Activated gamma-delta T cell (primary cell): Measurements from ENCODE around the gene MAN1A1.

Source experiments
- DNase-seq: peaks from one replicate; lab custom pipeline; 2025; lab: John Stamatoyannopoulos, UW

Gene MAN1A1

DNA sequence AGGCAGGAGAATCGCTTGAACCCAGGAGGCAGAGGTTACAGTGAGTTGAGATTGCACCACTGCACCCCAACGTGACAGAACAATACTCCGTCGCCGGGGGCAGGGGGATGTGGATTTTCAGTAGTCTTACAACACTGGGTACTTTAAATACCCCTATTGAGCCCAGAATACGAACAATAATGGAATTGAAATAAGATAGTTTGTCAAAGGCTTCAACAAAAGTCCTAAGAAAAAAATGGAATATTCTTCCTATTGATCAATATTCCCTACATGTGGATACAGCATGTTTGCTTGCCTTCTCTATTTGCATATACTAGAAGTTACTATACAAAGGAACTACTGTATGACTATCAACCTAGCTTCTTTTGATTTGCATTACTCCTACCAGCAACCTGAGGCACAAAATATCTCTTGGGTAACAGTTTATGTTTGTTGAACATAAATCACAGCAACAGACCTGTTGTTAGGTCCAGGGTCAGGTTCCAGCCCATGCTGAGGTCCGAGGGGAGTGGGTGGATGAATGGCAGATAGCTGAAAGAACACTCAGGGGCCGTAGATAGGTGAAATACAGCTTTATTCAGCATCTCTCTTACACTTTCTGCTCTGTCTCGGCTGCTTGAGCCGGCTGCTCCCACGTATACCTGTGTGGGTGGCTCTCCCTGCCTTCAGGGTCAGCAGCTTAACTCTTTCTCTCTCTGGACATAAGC lies 23.8 kb downstream of the MAN1A1 start:
- DNase-seq, result no peak

DNA sequence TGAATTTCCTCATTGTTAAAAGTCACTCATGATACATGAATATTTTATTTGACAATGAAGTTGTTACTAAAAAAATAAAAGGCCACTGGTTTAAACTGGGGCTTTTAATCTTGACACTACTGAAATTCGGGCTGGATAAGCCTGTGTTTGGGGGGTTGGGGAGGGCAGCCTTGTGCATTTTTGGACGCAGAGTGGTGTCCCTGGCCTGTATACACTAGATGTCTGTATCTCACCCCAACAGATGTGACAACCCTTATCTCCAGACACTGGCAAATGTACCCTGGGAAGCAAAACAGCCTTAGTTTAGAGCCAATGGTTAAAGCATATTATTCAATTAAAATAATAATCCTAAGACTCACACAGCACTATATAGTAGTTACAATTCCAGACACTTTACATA lies 24.8 kb downstream of the MAN1A1 start:
- no peak for DNase-seq

DNA sequence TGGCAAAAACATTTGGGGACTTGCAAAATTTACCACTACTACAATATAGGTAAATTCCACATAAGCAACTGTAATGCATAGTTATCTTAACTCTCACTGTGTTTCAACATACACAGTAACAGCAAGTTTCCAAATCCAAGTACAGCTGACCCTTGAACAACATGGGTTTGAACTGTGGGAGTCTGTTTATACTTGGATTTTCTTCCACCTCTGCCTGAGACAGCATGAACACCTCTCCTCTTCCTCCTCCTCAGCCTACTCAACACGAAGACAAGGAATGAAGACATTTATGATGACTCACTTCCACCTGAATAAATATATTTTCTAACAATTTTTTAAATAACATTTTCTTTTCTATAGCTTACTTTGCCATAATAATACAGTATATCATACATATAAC lies 25.6 kb downstream of the MAN1A1 start:
- DNase-seq, result no peak

DNA sequence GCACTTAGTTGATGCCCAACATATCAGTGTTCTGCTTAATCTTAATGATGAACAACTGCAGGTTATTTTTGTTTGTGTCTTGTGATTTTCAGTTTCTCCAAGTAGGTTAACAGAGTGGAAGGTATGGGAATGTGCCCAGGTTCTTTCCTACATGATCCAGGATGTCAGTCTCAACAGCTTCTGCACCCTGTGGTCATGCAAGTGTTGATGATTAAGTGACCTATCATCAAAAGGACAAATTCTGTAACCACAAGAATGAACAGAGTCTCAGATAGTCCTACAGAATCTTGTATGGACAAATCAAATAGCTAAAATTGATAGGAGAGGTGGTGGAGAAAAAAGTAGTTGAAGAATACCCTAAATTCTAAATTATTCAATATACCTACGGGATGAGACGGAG lies 26.1 kb downstream of the MAN1A1 start:
- DNase-seq, result no peak

DNA sequence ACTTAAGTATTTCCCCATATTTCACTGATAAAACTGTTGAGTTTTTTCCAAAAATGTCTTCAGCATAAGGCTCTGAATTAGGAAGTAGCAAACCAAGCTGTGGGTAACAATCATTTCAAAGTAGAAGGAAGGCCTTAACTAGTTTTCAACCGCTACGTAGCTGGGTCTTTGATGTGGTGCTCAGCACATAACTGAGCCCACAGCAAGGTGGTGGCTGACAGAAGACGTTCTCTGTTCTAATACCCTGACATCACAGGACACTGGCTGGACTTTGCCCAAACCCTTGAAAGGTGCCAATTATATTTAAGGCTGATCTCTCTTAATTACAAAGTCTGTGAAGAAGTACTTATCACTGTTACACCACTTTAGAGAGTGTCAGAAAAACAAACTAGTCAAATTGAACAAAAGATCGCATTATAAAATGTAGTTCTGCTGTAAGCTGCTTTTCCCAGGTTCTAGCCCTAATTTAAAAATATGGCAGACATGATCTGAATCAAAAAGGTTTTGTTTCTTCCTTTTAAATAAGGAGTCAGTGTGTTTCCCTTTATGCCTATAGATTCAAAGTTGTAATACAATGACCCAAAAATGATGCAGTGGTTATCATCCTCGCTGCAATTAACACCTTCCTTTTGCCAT lies 26.7 kb downstream of the MAN1A1 start:
- DNase-seq, result no peak

DNA sequence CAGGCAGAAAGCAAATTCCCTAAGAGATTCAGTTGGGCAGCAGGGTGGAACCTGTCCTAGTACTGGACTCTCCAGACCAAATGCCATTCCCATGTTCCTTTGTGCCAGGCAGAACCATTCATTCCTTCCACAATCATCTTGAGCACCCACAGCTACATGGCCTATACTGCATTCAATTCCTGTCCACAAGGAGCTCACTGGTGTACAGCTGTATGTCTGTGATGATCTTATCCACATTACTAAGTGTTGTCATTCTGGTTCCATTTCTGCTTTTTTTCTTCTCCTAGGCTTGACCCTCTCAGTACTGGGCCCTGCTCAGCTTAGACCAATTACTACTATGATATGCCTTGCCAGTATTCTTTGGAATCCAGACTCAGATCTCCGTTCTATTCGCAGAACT lies 27.5 kb downstream of the MAN1A1 start:
- no peak for DNase-seq

DNA sequence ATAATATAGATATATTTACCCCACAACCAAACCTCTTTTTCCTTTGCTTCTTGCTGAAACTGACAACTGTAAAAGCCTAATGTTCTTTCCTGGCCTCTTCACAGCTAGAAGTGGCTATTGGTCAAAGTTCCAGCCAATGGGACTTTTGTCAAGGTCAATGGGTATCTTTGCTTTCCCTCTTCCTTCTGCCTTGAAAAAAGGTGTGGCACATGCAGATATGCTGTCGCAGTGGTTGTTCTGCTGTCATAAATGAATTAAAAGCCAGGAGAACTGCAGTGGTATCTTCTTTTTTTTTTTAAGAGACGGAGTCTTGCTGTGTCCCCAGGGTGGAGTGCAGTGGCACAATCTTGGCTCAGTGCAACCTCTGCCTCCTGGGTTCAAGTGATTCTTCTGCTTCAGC lies 29.9 kb downstream of the MAN1A1 start:
- DNase-seq, result no peak

DNA sequence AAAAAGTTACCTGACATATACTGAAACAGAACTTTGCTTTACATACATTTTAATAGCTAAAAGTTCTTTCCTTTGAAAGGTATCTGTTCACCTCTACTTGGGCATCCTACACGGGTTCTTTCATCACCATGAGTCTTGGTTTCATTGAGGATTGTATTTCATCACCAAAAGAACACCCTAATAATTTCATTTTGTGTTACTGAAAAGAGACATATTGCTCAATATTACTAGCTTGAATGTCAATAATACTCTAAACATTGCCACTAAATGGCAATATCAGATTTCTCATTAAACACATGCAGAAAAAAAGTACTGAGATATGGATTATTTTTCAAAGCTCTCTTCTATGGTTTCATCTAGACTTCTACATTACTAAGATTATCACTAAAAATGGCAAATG lies 30.8 kb downstream of the MAN1A1 start:
- no peak for DNase-seq

DNA sequence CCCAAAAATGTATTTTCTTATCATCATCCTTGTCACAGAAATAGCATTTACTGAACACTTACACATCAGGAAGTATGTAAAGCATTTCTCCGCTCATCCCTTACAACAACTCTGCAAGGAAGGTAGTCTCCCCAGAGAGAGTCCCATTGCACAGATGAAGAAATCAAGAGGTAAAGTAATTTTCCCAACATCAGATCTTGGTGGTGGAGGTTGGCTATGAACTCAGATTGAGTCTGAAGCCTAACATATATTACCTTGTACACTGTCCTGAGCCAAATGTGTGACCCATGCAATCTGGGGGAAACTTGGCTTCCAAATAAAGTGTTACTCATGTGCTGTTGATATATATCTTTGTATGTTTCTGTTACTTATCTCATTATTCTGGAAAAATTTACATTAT lies 31.4 kb downstream of the MAN1A1 start:
- DNase-seq, result no peak

DNA sequence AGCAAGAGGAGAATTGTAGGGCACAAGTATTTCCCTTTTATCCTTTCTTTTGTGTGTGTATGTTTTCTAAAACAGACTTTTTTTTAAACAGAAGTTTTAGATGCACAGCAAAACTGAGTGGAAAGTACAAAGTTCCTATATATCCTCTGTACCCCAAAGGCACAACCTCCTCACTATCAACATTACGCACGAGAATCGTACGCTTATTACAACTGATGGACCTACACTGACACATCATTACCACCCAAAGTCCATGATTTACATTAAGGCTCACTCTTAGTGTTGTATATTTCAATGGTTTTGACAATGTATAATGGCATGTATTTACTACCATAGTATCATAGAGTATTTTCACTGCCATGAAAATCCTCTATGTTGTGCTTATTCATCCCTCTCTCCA lies 32.6 kb downstream of the MAN1A1 start:
- no peak for DNase-seq

DNA sequence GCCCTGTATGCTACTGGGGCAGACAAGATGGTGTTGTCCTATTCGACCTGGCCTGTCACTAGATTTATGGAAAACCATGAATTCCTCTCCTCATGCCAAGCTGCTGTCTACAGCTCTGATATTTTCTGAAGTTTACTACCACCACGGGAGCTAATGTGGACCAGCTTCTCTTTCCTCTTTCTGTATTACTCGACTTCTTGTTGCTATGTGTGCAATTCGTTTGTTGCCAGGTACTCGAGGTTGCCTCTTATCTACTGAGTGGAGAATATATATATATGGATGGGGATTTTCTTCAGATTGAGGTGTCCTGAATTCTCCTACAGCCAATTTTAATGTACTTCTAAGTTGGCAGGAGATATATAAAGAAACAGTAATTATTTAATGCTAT lies 34.7 kb downstream of the MAN1A1 start:
- DNase-seq, result no peak

DNA sequence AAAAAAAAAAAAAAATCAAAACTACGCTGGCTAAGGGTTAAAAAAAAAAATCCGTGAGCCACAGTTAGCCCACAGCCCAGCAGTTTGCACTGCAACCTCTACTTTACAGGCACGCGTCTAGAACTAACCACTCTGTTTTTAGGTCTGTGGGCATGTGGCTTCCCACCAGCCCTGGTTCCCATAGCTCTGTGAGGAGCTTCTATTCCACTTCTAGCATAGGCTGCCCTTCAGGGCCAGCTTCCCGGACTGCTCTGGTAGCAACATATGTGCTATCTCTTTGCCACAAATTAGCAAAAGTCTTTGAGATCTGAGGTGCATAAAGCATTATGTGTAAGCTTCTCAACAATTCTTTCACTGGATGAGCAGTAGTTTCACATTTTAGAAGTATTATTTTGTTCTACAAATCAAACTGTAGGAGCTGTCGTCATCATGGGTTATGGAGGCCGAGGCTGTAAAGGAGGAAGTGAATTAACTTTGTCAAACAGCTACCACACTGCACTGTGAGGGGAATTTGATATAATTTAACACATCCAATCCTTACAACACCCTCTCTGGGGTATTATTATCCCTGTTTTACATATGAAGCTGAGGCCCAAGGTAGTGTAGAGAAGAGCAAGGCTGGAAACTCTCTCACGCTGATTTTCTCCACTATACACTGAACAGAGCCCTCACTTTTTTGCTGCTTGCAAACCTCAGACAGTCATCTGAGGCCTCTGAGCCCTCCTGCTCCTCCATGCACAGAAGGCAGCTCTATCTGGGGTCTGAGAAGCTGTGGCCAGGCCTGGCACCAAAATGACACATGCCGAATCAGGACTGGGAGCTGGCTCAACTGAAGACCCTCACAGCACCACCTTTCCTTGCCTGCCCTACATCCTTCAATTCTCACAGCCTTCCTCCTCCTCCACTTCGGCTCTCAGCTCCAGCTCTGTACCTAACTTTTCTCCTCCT lies 35.4 kb downstream of the MAN1A1 start:
- DNase-seq, result no peak

DNA sequence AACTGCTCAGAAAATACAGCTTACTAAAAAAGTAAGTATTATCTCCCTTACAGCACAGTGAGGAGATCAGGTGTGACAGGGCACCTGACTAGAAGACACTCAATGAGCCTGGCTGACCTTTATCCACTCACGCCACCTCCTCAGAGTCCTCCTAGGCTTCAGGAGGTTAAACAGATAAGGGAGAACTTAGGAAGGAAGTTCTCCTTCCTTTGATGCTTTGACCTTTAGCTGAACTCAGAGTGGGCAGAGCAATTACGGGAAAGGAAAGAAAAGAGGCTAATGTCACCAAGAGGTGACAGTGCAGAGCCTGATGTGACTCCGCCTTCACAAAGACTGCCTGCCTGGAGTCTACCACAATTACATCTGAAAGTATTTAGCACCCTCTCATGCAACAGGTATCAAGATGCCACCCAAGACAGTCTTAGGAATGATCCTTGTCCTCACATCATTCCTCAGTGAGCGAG lies 36.7 kb downstream of the MAN1A1 start:
- no peak for DNase-seq

DNA sequence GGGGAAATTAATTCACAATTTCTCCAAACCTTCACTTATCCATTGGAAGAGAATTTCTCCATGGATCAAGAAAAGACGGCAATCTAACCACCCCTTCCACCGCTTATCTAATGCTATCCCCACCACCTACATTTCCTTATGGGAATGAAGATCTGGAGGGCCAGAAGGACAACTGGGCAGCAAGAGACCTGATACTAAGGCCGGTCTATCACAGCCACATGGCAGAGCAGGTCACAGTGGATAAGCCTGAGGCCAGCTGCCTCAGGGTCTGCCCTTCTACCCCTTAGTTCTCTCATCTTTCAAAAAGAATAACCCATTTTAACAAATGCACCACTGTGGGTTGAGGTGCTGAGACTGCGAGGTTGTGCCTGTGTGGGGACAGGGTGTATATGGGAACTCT lies 37.1 kb downstream of the MAN1A1 start:
- no peak for DNase-seq

DNA sequence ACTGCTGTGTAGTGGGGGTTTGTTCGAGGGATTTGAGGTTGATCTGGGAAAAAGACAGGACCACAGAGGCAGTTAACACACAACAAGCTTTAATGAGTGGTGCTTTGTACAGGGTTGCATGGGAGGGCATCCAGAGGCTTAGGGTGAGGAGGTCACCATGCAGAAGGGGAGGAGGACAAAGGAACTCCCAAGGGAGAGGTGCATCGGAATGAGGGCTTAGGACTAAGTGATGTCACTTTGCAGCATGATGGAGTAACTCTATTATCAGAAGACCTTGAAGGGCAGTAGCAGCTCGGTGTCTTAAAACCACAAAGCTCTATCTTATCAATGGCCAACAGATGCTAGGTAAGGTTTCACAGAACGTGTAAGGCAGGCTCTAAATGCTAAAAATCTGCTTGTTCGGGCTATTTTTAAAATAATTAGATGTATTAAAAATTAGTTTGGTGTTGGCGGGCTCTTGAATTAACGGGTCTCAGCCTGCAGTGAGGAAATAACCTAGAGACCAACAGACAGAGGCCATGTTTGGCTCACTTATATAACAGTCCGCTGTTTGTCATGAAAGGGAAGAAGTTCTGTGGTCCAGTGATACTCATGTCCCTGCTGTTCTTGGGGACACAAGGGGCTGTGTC lies 37.9 kb downstream of the MAN1A1 start:
- no peak for DNase-seq

DNA sequence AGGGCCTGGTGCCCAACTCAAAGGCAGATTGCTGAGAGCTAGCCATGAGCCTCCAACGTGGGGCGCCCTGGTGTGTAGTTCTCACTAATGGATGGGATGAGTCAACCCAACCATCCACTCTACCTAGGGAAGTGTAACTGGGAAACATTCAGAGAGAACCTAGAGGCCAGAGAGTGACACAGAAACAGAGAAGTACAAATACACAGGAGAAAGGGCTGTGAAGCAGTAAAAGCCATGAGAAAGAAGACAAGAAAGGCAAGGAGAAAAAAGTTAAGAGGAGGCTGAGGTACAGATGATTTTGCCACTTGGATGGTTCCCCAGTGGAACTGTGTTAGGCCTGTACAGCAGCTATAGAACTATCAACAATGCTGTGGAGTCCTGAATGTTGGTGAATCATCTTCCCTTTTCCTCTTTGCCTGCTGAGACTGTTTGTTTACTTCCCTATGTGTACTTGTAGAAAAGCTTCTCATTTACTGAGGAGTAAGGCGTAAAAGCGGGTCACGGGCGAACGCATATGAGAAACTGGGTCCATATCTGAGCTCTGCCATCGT lies 39.0 kb downstream of the MAN1A1 start:
- no peak for DNase-seq

DNA sequence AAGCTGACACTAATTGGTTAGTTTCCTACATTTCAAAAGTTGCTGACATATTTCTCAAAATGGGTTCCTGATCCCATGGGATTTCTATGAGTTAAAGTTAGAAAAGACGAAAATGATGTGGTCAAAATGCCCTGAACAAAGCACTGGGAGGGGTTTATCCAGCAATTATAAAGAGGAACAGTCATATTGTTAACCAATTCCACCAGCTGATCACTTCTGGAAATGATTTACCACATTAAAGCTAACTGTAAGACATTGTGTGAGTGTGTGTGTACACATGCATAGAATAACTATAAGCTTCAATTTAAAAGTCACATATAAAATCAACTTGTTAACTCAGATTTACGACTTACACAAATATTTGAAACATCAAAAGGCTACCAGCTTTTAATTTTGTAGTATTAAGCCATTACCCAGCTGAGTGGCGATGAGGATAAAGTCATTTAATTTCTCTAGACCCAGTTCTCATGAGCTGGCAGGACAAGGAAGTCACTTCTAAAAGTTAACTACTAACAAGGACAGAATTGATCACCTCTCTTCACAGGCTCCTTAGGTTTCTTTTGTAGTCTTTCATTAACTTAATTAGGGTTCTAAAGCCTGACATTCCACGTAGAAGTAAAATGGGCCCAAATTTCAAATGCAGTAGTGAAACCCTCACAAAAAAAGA lies 40.4 kb downstream of the MAN1A1 start:
- no peak for DNase-seq

DNA sequence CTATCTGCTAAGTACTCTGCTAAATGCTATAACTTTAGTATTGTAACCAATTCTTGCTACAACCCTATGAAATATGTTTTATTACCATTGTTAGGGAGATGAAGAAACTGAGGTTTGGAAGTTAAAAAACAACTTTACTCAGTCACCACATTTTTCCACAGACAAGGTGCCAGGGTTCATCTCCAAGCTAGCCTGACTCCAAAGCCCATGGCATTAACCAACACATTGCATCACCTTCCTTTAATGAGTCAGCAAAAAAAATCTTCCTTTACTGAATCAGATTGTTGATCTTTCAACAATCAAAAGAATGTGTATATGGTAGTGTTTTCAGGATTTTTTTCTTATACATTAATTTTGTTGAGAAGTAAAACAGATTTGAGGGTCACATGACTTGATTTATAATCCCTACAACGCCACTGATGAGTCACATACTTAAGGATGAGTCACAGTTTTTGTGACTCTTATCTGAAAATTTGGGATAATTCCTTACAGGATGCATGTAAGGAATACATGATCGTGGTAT lies 41.5 kb downstream of the MAN1A1 start:
- DNase-seq, result no peak

DNA sequence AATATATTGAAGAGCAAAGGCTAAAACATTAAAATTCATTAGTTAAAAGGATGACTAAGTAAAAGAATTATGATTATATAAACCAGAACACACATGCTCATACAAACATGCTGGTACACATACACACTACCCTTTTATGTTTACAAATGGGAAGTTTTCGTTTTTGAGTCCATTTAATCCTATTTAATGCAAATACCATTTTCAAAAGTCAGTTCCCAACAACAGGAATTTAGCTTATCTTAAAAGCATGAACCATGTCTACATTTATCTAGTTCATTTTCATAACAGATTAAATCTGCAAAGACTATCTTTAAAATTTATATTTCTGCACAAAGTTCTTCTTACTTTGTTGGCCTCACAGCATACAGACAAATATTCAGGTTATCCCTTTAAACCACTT lies 42.5 kb downstream of the MAN1A1 start:
- DNase-seq, result no peak

DNA sequence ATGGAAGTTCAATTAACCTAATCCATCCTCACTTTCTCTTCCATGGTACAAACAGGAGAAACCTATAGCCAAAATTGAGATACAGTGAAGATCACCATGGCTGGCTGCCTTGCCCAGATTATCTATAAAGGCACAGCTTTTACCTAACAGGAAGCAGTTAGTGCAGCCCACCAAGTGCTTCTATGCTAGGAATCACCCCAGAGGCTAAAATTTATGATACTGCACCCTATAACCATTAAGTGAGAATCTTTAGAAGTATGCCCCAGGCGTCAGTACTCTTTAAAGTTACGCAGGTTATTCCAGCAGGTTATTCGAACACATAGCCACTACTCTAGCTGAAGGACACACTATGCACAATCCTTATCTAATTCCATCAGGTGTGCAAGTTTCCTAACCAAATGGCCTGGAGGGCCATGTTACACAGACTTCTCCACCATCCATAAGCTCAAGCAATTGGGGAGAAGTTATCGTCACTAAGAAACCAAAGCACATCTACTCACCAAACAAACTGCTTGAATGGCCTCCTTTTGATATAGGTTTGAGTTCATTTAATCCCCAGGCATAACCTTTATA lies 43.1 kb downstream of the MAN1A1 start:
- no peak for DNase-seq
